GM18519 (cell line): ENCODE measurements around the gene EMC1.
A peak's percentile ranks its signal among the peaks of the same experiment; 100 is the strongest.
"Not testable (repeated sequence)": the region's sequence is repeated elsewhere in the genome, so short reads cannot be mapped to it uniquely, and the experiment has no call there.

Experiments
- ATAC-seq: cut with Tn5 transposase; IDR thresholded peaks from one replicate; pipeline ENCODE4 v1.9.1; 2021; ENCODE audit warnings: mild to moderate bottlenecking, moderate library complexity; ENCODE audit not compliant: unreplicated experiment, low FRiP score

Gene EMC1

GRCh38 chr1:19251305-19252196 is at the start of gene EMC1, which contains the start of gene MRTO4:
Gene EMC1, minus strand, starts transcription at chr1:19251524. Its CDS starts 15 bp downstream, at chr1:19251509.
Gene MRTO4, plus strand, starts transcription at chr1:19251805. Its CDS starts 31 bp downstream, at chr1:19251836.
- ATAC-seq: peak; percentile 64

GRCh38 chr1:19300211-19300610 is 48.9 kb upstream of the EMC1 start:
- ATAC-seq: no peak

GRCh38 chr1:19294638-19295037 is 43.3 kb upstream of the EMC1 start:
- ATAC-seq: no peak

- no peak for ATAC-seq
Measured at GRCh38 chr1:19289244-19289643, 37.9 kb upstream of the EMC1 start.

- not testable (repeated sequence) for ATAC-seq
Measured at GRCh38 chr1:19288324-19289241, 37.3 kb upstream of the EMC1 start, which contains the start of gene AKR7A3. Gene AKR7A3, minus strand, starts transcription at chr1:19288770. Its CDS starts 61 bp downstream, at chr1:19288709.

GRCh38 chr1:19287436-19288185 is 36.3 kb upstream of the EMC1 start:
- no peak for ATAC-seq

- ATAC-seq: not testable (repeated sequence)
Measured at GRCh38 chr1:19285807-19286206, 34.5 kb upstream of the EMC1 start.

- not testable (repeated sequence) for ATAC-seq
Measured at GRCh38 chr1:19285366-19285765, 34.0 kb upstream of the EMC1 start.

- no peak for ATAC-seq
Measured at GRCh38 chr1:19284881-19285280, 33.6 kb upstream of the EMC1 start.

GRCh38 chr1:19283891-19284290 is 32.6 kb upstream of the EMC1 start:
- ATAC-seq: no peak

GRCh38 chr1:19274636-19275035 is 23.3 kb upstream of the EMC1 start:
- ATAC-seq: no peak

GRCh38 chr1:19273844-19274531 is 22.7 kb upstream of the EMC1 start:
- ATAC-seq: not testable (repeated sequence)

- ATAC-seq: no peak
Measured at GRCh38 chr1:19273106-19273843, 22.0 kb upstream of the EMC1 start.

- ATAC-seq: no peak
Measured at GRCh38 chr1:19272064-19272463, 20.7 kb upstream of the EMC1 start.

- not testable (repeated sequence) for ATAC-seq
Measured at GRCh38 chr1:19270343-19270730, 19.0 kb upstream of the EMC1 start.

- ATAC-seq: not testable (repeated sequence)
Measured at GRCh38 chr1:19269427-19270342, 18.4 kb upstream of the EMC1 start.

GRCh38 chr1:19268445-19268844 is 17.1 kb upstream of the EMC1 start:
- ATAC-seq: no peak

- ATAC-seq: no peak
Measured at GRCh38 chr1:19262744-19263143, 11.4 kb upstream of the EMC1 start.
